ENCODE data around the gene ETV1. TPM values are rescaled to one million over a fixed set of nuclear protein-coding genes. Genes with fewer than 3 reads are reported as not detected.

Gene ETV1
- total RNA-seq, 2 donors from 2014 or later = 15.8 to 31.2 TPM

- 90% methylated on average over 2 of the region's 2 CpGs for WGBS, 2 experiments (ENCODE audit: insufficient coverage in 1 of 2, insufficient read length in 1 of 2)
- Histone ChIP-seq H3K36me3 (ENCODE audit: control insufficient read depth, insufficient read depth, low read length) (no peaks in the 10 kb centered on the region), H3K9me3 (ENCODE audit: control insufficient read depth, low read length) (no peaks in the 10 kb centered on the region), H3K9ac (ENCODE audit: extremely low read depth, low read length, poor library complexity, severe bottlenecking) (no peak overlapping the region), H3K27ac (ENCODE audit: low read depth, low read length) (no peak overlapping the region), H3K4me1 (ENCODE audit: control insufficient read depth, insufficient read depth, low read length) (no peaks in the 10 kb centered on the region), H3K4me3 (ENCODE audit: low read length) (no peak overlapping the region), H3K27me3 (ENCODE audit: control insufficient read depth, insufficient read depth, low read length, poor library complexity, severe bottlenecking) (no peaks in the 10 kb centered on the region)
- no peaks in the 10 kb centered on the region for H3K36me3 Mint-ChIP-seq (ENCODE audit: low read depth)
- DNase-seq = no peak
- TF ChIP-seq CTCF (conservative IDR thresholded peaks at IDR 0.05) = no peak
- H3K4me1 Mint-ChIP-seq = peaks cover 8% of the 10 kb centered on the region
- H3K27me3 Mint-ChIP-seq (ENCODE audit: insufficient read depth) = no peaks in the 10 kb centered on the region
- no peaks in the 10 kb centered on the region for H3K9me3 Mint-ChIP-seq
- H3K4me3 Mint-ChIP-seq = no peak overlapping the region
- no peak overlapping the region for H3K27ac Mint-ChIP-seq
Observed at GRCh38 chr7:13860734-13861133, 128.7 kb downstream of the ETV1 start.

GRCh38 chr7:13856012-13856411 lies 133.5 kb downstream of the ETV1 start:
- Histone ChIP-seq H3K27ac (ENCODE audit: low read depth, low read length) (no peak overlapping the region), H3K27me3 (ENCODE audit: control insufficient read depth, insufficient read depth, low read length, poor library complexity, severe bottlenecking) (no peaks in the 10 kb centered on the region), H3K9ac (ENCODE audit: extremely low read depth, low read length, poor library complexity, severe bottlenecking) (no peak overlapping the region), H3K36me3 (ENCODE audit: control insufficient read depth, insufficient read depth, low read length) (no peaks in the 10 kb centered on the region), H3K9me3 (ENCODE audit: control insufficient read depth, low read length) (no peaks in the 10 kb centered on the region), H3K4me3 (ENCODE audit: low read length) (no peak overlapping the region), H3K4me1 (ENCODE audit: control insufficient read depth, insufficient read depth, low read length) (peaks cover 3% of the 10 kb centered on the region)
- Mint-ChIP-seq H3K4me1 (peaks cover 15% of the 10 kb centered on the region), H3K9me3 (no peaks in the 10 kb centered on the region), H3K4me3 (no peak overlapping the region), H3K27me3 (ENCODE audit: insufficient read depth) (no peaks in the 10 kb centered on the region), H3K36me3 (ENCODE audit: low read depth) (no peaks in the 10 kb centered on the region), H3K27ac (no peak overlapping the region)
- no peak for DNase-seq
- no peak for TF ChIP-seq CTCF (conservative IDR thresholded peaks at IDR 0.05)
- WGBS, 2 experiments (ENCODE audit: insufficient coverage in 1 of 2, insufficient read length in 1 of 2) = 76% methylated on average over 1 of the region's 1 CpG; no CpG with 5 or more reads in 1 of the 2 experiments

- 96 to 97% methylated on average over 7 to 8 of the region's 8 CpGs for WGBS, 2 experiments (ENCODE audit: insufficient coverage in 1 of 2, insufficient read length in 1 of 2)
- no peak for TF ChIP-seq CTCF (conservative IDR thresholded peaks at IDR 0.05)
- H3K9ac ChIP-seq (ENCODE audit: extremely low read depth, low read length, poor library complexity, severe bottlenecking) = no peak overlapping the region
- H3K4me1 ChIP-seq (ENCODE audit: control insufficient read depth, insufficient read depth, low read length) = peaks cover 3% of the 10 kb centered on the region
- no peaks in the 10 kb centered on the region for H3K36me3 ChIP-seq (ENCODE audit: control insufficient read depth, insufficient read depth, low read length)
- no peak overlapping the region for H3K27ac ChIP-seq (ENCODE audit: low read depth, low read length)
- H3K27me3 ChIP-seq (ENCODE audit: control insufficient read depth, insufficient read depth, low read length, poor library complexity, severe bottlenecking) = no peaks in the 10 kb centered on the region
- no peaks in the 10 kb centered on the region for H3K36me3 Mint-ChIP-seq (ENCODE audit: low read depth)
- H3K27me3 Mint-ChIP-seq (ENCODE audit: insufficient read depth) = no peaks in the 10 kb centered on the region
- peaks cover 28% of the 10 kb centered on the region for H3K4me1 Mint-ChIP-seq
- no peak overlapping the region for H3K4me3 ChIP-seq (ENCODE audit: low read length)
- no peaks in the 10 kb centered on the region for H3K9me3 ChIP-seq (ENCODE audit: control insufficient read depth, low read length)
- H3K27ac Mint-ChIP-seq = no peak overlapping the region
- no peak overlapping the region for H3K4me3 Mint-ChIP-seq
- no peaks in the 10 kb centered on the region for H3K9me3 Mint-ChIP-seq
- DNase-seq = no peak
Observed at GRCh38 chr7:13852281-13852968, 137.0 kb downstream of the ETV1 start.
